ENCODE measurements around the gene IL17RA. TPM values are rescaled to one million over a fixed set of nuclear protein-coding genes. Genes with fewer than 3 reads are reported as not detected.

IL17RA gene
- total RNA-seq, 6 donors from 2014 or later, result 22.6 to 58.9 (median 35.9) TPM

GRCh38 chr22:17086788-17087497 lies 2.1 kb downstream of the IL17RA start:
- DNase-seq, result no peak
- Histone ChIP-seq H3K9me3 (no peaks in the 10 kb centered on the region), H3K27me3 (no peaks in the 10 kb centered on the region), H3K27ac (peak overlapping the region; percentile 13 to 98 (median 74)), H3K36me3 (no peaks in the 10 kb centered on the region), H3K4me3 (peak overlapping the region in 3 of 4 donors; percentile 67 to 86 (median 75)), H3K4me1 (peaks cover 24 to 47% (median 31%) of the 10 kb centered on the region in 4 donors)
- no peak for TF ChIP-seq CTCF (IDR thresholded peaks at IDR 0.05)
- TF ChIP-seq POLR2A (IDR thresholded peaks at IDR 0.05), result no peak
- TF ChIP-seq POLR2AphosphoS5 (IDR thresholded peaks at IDR 0.05), result no peak
- no peak for TF ChIP-seq EP300 (IDR thresholded peaks at IDR 0.05)
- WGBS, 2 donors, result 70 to 74% methylated on average over 10 of the region's 10 CpGs
- no peak for ATAC-seq (ENCODE audit: low FRiP score in 2 of 2)

DNA sequence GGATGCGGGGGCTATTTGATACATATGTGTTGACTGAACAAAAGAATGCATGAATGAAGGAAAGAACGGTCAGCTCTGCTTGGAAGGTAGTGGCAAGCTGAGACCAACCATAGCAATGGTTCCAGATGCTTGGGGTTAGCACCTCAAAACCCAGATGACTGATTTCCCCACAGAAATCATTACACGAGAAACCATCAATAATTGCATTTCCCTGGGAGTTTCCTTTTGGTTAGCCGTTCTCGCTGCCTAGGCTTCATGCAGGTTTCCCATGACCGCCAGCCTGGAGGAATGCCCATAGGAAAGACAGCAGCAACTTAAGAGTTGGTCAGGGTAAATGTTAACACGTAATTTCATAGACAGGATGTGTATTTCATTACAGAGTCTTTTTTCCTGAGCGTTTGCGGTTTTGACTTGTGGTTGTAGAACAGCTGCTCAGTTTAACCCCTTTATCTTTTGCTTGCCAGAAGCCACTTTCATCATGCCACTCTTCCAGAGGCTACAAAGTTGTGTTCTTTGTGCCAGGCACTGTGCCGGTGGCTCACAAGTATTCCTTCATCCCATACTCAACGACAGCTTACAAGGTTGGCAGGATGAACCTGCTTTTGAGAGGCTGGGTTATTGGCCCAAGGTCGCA lies 2.8 kb downstream of the IL17RA start:
- Histone ChIP-seq H3K27ac (peak overlapping the region; percentile 13 to 98 (median 70)), H3K27me3 (no peaks in the 10 kb centered on the region), H3K9me3 (no peaks in the 10 kb centered on the region), H3K36me3 (no peaks in the 10 kb centered on the region), H3K4me1 (peaks cover 24 to 47% (median 31%) of the 10 kb centered on the region in 4 donors), H3K4me3 (peak overlapping the region in 3 of 4 donors; percentile 67 to 86 (median 75))
- 57 to 59% methylated on average over 12 of the region's 12 CpGs for WGBS, 2 donors
- DNase-seq (no peak), ATAC-seq (ENCODE audit: low FRiP score in 2 of 2) (no peak)
- TF ChIP-seq POLR2A (IDR thresholded peaks at IDR 0.05) (no peak), EP300 (IDR thresholded peaks at IDR 0.05) (no peak), POLR2AphosphoS5 (IDR thresholded peaks at IDR 0.05) (no peak), CTCF (IDR thresholded peaks at IDR 0.05) (no peak)

- Histone ChIP-seq H3K27me3 (no peaks in the 10 kb centered on the region), H3K4me3 (no peak overlapping the region), H3K4me1 (peaks cover 19 to 38% (median 25%) of the 10 kb centered on the region in 4 donors), H3K9me3 (no peaks in the 10 kb centered on the region), H3K36me3 (no peaks in the 10 kb centered on the region), H3K27ac (no peak overlapping the region)
- ATAC-seq (ENCODE audit: low FRiP score in 2 of 2), result no peak
- TF ChIP-seq POLR2A (IDR thresholded peaks at IDR 0.05), result no peak
- no peak for TF ChIP-seq CTCF (IDR thresholded peaks at IDR 0.05)
- no peak for DNase-seq
These were observed 5.8 kb downstream of the IL17RA start for GRCh38 chr22:17090550-17090949.

- H3K4me1 ChIP-seq, result peaks cover 11 to 25% (median 12%) of the 10 kb centered on the region in 4 donors
- no peaks in the 10 kb centered on the region for H3K9me3 ChIP-seq
- no peaks in the 10 kb centered on the region for H3K27me3 ChIP-seq
- DNase-seq (no peak), ATAC-seq (ENCODE audit: low FRiP score in 2 of 2) (no peak)
- 69 to 76% methylated on average over 4 of the region's 4 CpGs for WGBS, 2 donors
- no peak overlapping the region for H3K4me3 ChIP-seq
- TF ChIP-seq CTCF (IDR thresholded peaks at IDR 0.05) (no peak), POLR2A (IDR thresholded peaks at IDR 0.05) (no peak), EP300 (IDR thresholded peaks at IDR 0.05) (no peak), POLR2AphosphoS5 (IDR thresholded peaks at IDR 0.05) (no peak)
- H3K36me3 ChIP-seq, result no peaks in the 10 kb centered on the region
- H3K27ac ChIP-seq, result no peak overlapping the region
These were observed 7.1 kb downstream of the IL17RA start for GRCh38 chr22:17091851-17092250.

Data from upper lobe of left lung (tissue), 6 donors.